MV-4-11 (cell line): ENCODE data around the gene RFT1.
A peak's percentile ranks its signal among the peaks of the same experiment; 100 is the strongest.
"Not testable (repeated sequence)": the region's sequence is repeated elsewhere in the genome, so short reads cannot be mapped to it uniquely, and the experiment has no call there.

ENCODE experiments used
- DNase-seq: peaks from one replicate; lab custom pipeline; 2025; lab: John Stamatoyannopoulos, UW

RFT1 gene

GRCh38 chr3:53163444-53164387 lies 33.5 kb upstream of the RFT1 start:
- DNase-seq = no peak

GRCh38 chr3:53162672-53163443 lies 32.6 kb upstream of the RFT1 start:
- DNase-seq = peak; percentile 31

- peak; percentile 46 for DNase-seq
Measured at GRCh38 chr3:53161820-53162671, 31.8 kb upstream of the RFT1 start.

GRCh38 chr3:53161450-53161819 lies 31.2 kb upstream of the RFT1 start:
- no peak for DNase-seq

- peak; percentile 75 for DNase-seq
Measured at GRCh38 chr3:53160660-53161449, 30.6 kb upstream of the RFT1 start, which contains the start of gene PRKCD. TSS of gene PRKCD (plus strand) at chr3:53161209. CDS start at chr3:53178423, 17,214 bp downstream.

- DNase-seq = no peak
Measured at GRCh38 chr3:53160061-53160659, 29.9 kb upstream of the RFT1 start.

GRCh38 chr3:53159156-53160060 lies 29.2 kb upstream of the RFT1 start:
- peak; percentile 20 for DNase-seq

- DNase-seq = peak; percentile 80
Measured at GRCh38 chr3:53158765-53159155, 28.5 kb upstream of the RFT1 start.

GRCh38 chr3:53157974-53158580 lies 27.8 kb upstream of the RFT1 start:
- DNase-seq = no peak

- DNase-seq = no peak
Measured at GRCh38 chr3:53156368-53156834, 26.2 kb upstream of the RFT1 start.

GRCh38 chr3:53155760-53156159 lies 25.5 kb upstream of the RFT1 start:
- no peak for DNase-seq

GRCh38 chr3:53154881-53155285 lies 24.6 kb upstream of the RFT1 start:
- no peak for DNase-seq

- DNase-seq = no peak
Measured at GRCh38 chr3:53153980-53154379, 23.7 kb upstream of the RFT1 start.

GRCh38 chr3:53153264-53153823 lies 23.1 kb upstream of the RFT1 start:
- no peak for DNase-seq

- DNase-seq = peak; percentile 46
Measured at GRCh38 chr3:53151870-53152660, 21.8 kb upstream of the RFT1 start.

GRCh38 chr3:53151465-53151864 lies 21.2 kb upstream of the RFT1 start:
- no peak for DNase-seq

GRCh38 chr3:53151086-53151438 lies 20.8 kb upstream of the RFT1 start:
- not testable (repeated sequence) for DNase-seq
